ENCODE measurements around the gene NPPB.

NPPB gene

GRCh38 chr1:11841245-11842153 lies 17.2 kb downstream of the NPPB start:
- Histone ChIP-seq H3K27ac (replicated peaks) (peak overlapping the region; percentile 87), H3K4me3 (replicated peaks; ENCODE audit: insufficient read depth, low read length) (no peak overlapping the region), H3K27me3 (ENCODE audit: insufficient read depth, poor library complexity, severe bottlenecking) (no peaks in the 10 kb centered on the region)
- peak; percentile 47 to 67 for DNase-seq (ENCODE audit: low read depth in 1 of 2, low spot score in 1 of 2)
- TF ChIP-seq REST (IDR thresholded peaks at IDR 0.05; ENCODE audit: insufficient replicate concordance, low read depth), result no peak
- TF ChIP-seq GABPA (IDR thresholded peaks at IDR 0.05; ENCODE audit: low read depth), result no peak

GRCh38 chr1:11839727-11840705 lies 18.7 kb downstream of the NPPB start:
- no peak overlapping the region for H3K4me3 ChIP-seq (replicated peaks; ENCODE audit: insufficient read depth, low read length)
- no peak for DNase-seq (ENCODE audit: low read depth in 1 of 2, low spot score in 1 of 2)
- TF ChIP-seq SPI1 (IDR thresholded peaks at IDR 0.05; ENCODE audit: borderline replicate concordance, low read depth), result no peak

GRCh38 chr1:11838349-11839272 lies 20.1 kb downstream of the NPPB start:
- Histone ChIP-seq H3K27ac (replicated peaks) (no peak overlapping the region), H3K4me3 (replicated peaks; ENCODE audit: insufficient read depth, low read length) (no peak overlapping the region), H3K27me3 (ENCODE audit: insufficient read depth, poor library complexity, severe bottlenecking) (no peaks in the 10 kb centered on the region)
- TF ChIP-seq CTCF (IDR thresholded peaks at IDR 0.05; ENCODE audit: insufficient read depth, low read length) (peak; percentile 99), SPI1 (IDR thresholded peaks at IDR 0.05; ENCODE audit: borderline replicate concordance, low read depth) (no peak), POLR2AphosphoS5 (IDR thresholded peaks at IDR 0.05; ENCODE audit: low read depth) (no peak), REST (IDR thresholded peaks at IDR 0.05; ENCODE audit: insufficient replicate concordance, low read depth) (no peak), GABPA (IDR thresholded peaks at IDR 0.05; ENCODE audit: low read depth) (no peak)
- DNase-seq (ENCODE audit: low read depth in 1 of 2, low spot score in 1 of 2), result peak; percentile 47 to 74

More at GRCh38 chr1:11839727-11840705, 18.7 kb downstream of the NPPB start:
- no peak overlapping the region for H3K27ac ChIP-seq (replicated peaks)
- no peaks in the 10 kb centered on the region for H3K27me3 ChIP-seq (ENCODE audit: insufficient read depth, poor library complexity, severe bottlenecking)

DNA sequence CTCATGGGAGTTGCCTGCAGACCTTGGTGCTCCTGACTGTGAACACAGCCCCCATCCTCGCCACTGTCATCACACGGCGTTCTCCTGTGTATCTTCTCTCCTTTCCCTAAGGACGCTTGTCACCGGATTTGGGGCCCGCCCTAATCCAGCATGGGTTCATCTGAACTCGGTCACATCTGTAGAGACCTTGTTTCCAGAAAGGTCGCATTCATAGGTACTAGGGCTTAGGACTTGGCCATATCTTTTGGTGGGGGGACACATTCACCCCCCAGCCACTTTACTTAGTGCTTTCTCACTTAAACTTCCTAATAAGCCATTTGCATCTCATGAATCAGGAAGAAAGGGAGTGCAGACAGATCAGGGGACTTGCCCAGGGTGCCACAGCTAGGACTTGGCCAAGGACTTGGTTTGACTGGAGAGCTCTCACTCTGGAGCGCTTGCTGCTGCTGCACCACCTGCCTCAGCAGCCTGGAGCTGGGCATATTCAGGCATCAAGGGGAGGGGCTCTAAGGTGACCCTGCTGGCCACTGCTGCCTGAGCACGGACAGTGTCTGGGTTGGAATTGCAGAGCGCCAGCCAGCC lies 20.9 kb downstream of the NPPB start:
- Histone ChIP-seq H3K27ac (replicated peaks) (no peak overlapping the region), H3K27me3 (ENCODE audit: insufficient read depth, poor library complexity, severe bottlenecking) (no peaks in the 10 kb centered on the region), H3K4me3 (replicated peaks; ENCODE audit: insufficient read depth, low read length) (no peak overlapping the region)
- no peak for DNase-seq (ENCODE audit: low read depth in 1 of 2, low spot score in 1 of 2)
- TF ChIP-seq GABPA (IDR thresholded peaks at IDR 0.05; ENCODE audit: low read depth), result no peak
- TF ChIP-seq REST (IDR thresholded peaks at IDR 0.05; ENCODE audit: insufficient replicate concordance, low read depth), result no peak
- peak; percentile 9; the same call in 1 of the 2 replicates for TF ChIP-seq POLR2AphosphoS5 (IDR thresholded peaks at IDR 0.05; ENCODE audit: low read depth)
